GM21447 (cell line): ENCODE data around the gene DNAI1.
"Not testable (repeated sequence)": the region's sequence is repeated elsewhere in the genome, so short reads cannot be mapped to it uniquely, and the experiment has no call there.

ENCODE experiments used
- ATAC-seq: cut with Tn5 transposase; IDR thresholded peaks from one replicate; pipeline ENCODE4 v1.9.1; 2021; ENCODE audit not compliant: unreplicated experiment

The DNAI1 gene

GRCh38 chr9:34512131-34513078 lies 53.8 kb downstream of the DNAI1 start:
- no peak for ATAC-seq

GRCh38 chr9:34513567-34514214 lies 55.1 kb downstream of the DNAI1 start:
- no peak for ATAC-seq

- no peak for ATAC-seq
Observed at GRCh38 chr9:34514401-34514800, 55.8 kb downstream of the DNAI1 start.

- no peak for ATAC-seq
Observed at GRCh38 chr9:34514816-34515215, 56.2 kb downstream of the DNAI1 start.

- no peak for ATAC-seq
Observed at GRCh38 chr9:34515959-34516358, 57.4 kb downstream of the DNAI1 start.

- no peak for ATAC-seq
Observed at GRCh38 chr9:34517185-34517584, 58.6 kb downstream of the DNAI1 start.

GRCh38 chr9:34518110-34518616 lies 59.6 kb downstream of the DNAI1 start:
- ATAC-seq: no peak

- ATAC-seq: no peak
Observed at GRCh38 chr9:34518896-34519295, 60.3 kb downstream of the DNAI1 start.

- no peak for ATAC-seq
Observed at GRCh38 chr9:34519321-34520020, 60.9 kb downstream of the DNAI1 start.

GRCh38 chr9:34520096-34520495 lies 61.5 kb downstream of the DNAI1 start:
- no peak for ATAC-seq

- no peak for ATAC-seq
Observed at GRCh38 chr9:34520505-34521385, 62.1 kb downstream of the DNAI1 start.

GRCh38 chr9:34521406-34522045 lies 62.9 kb downstream of the DNAI1 start:
- no peak for ATAC-seq

- ATAC-seq: no peak
Observed at GRCh38 chr9:34522091-34522887, 63.7 kb downstream of the DNAI1 start.

GRCh38 chr9:34522971-34523797 lies 64.6 kb downstream of the DNAI1 start, which contains the start of gene ENHO:
TSS of gene ENHO (minus strand) at chr9:34522990. CDS start at chr9:34521695, 1,295 bp downstream.
- peak; percentile 84 for ATAC-seq

GRCh38 chr9:34524349-34524748 lies 65.7 kb downstream of the DNAI1 start:
- no peak for ATAC-seq

GRCh38 chr9:34526026-34526425 lies 67.4 kb downstream of the DNAI1 start:
- no peak for ATAC-seq

GRCh38 chr9:34532041-34532440 lies 73.4 kb downstream of the DNAI1 start:
- ATAC-seq: not testable (repeated sequence)

GRCh38 chr9:34536685-34537084 lies 78.1 kb downstream of the DNAI1 start:
- no peak for ATAC-seq
